RWPE1 (cell line): ENCODE results near the gene ANO9.
"Not testable (repeated sequence)": the region's sequence is repeated elsewhere in the genome, so short reads cannot be mapped to it uniquely, and the experiment has no call there.

Experiments
- CTCF ChIA-PET: fragments of 350-600 bp; sonication (Branson Sonifier 250); formaldehyde crosslinking; extraction: SDS; loops from one replicate; lab custom pipeline; 2021; lab: Yijun Ruan, JAX
- POLR2A ChIA-PET: fragments of 400-600 bp; formaldehyde crosslinking; extraction: SDS; loops from one replicate; lab custom pipeline; 2020; ENCODE audit warnings: antibody characterized with exemption; ENCODE audit not compliant: low non-redundant PET; lab: Yijun Ruan, JAX
- DNase-seq: peaks from one replicate; pipeline ENCODE4 v3.0.0; 2012; ENCODE audit warnings: low spot score
- H3K27ac ChIP-seq: fragments of 450-650 bp; 2 replicates; pipeline ENCODE4 v1.5.1; 2017
- TF ChIP-seq, protein P1 (sequence below): fragments of 450-650 bp; conservative IDR thresholded peaks from 2 replicates; pipeline ENCODE4 v1.5.1; 2017; ENCODE audit warnings: low read depth, mild to moderate bottlenecking

ANO9 gene

DNA sequence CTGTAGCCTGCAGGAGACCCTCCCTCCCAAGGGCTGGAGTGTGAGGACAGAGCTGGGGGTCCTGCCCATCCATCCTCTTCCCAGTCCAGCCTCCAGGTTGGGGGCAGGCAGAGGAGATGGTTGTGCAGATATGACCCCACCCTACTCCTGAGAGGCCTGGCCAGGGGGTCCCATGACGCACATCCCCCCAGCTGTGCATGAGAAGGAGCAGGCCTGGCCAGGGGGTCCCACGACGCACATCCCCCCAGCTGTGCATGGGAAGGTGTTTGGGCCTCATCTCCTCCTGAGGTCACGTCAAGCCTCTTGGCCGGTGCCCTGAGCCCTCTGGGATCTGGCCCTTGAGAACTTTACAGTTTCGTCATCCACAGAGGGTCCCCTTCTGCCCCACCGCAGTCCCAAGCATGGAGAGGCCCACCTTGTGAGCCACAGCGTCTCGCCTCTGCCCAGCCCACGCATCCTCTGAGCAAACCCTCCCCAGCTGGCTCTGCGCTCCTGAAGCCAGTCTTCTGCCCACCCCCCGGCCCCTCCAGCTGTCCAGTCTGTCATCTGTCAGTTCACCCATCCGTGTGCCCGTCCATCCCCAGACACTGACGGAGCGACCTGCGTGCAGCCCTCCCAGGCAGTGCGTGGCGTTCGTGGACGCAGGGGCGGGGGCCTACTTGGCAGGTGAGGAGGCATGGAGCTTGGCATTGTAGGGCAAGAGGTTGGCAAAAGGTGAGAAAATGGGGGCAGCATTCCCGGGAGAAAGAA, 2.3 kb downstream of the ANO9 start:
- DNase-seq: no peak
- CTCF ChIA-PET: interaction anchor here (0.6 to 2.7 kb wide), 6 partner anchors 9 to 79 kb away, joined by 3 to 18 read pairs (median 4); partner anchors contain the start of gene PTDSS2
- TF ChIP-seq, protein P1, sequence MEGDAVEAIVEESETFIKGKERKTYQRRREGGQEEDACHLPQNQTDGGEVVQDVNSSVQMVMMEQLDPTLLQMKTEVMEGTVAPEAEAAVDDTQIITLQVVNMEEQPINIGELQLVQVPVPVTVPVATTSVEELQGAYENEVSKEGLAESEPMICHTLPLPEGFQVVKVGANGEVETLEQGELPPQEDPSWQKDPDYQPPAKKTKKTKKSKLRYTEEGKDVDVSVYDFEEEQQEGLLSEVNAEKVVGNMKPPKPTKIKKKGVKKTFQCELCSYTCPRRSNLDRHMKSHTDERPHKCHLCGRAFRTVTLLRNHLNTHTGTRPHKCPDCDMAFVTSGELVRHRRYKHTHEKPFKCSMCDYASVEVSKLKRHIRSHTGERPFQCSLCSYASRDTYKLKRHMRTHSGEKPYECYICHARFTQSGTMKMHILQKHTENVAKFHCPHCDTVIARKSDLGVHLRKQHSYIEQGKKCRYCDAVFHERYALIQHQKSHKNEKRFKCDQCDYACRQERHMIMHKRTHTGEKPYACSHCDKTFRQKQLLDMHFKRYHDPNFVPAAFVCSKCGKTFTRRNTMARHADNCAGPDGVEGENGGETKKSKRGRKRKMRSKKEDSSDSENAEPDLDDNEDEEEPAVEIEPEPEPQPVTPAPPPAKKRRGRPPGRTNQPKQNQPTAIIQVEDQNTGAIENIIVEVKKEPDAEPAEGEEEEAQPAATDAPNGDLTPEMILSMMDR: no peak
- POLR2A ChIA-PET: no interaction called here
- no peak overlapping the region; the same call in 1 of the 2 replicates for H3K27ac ChIP-seq

DNA sequence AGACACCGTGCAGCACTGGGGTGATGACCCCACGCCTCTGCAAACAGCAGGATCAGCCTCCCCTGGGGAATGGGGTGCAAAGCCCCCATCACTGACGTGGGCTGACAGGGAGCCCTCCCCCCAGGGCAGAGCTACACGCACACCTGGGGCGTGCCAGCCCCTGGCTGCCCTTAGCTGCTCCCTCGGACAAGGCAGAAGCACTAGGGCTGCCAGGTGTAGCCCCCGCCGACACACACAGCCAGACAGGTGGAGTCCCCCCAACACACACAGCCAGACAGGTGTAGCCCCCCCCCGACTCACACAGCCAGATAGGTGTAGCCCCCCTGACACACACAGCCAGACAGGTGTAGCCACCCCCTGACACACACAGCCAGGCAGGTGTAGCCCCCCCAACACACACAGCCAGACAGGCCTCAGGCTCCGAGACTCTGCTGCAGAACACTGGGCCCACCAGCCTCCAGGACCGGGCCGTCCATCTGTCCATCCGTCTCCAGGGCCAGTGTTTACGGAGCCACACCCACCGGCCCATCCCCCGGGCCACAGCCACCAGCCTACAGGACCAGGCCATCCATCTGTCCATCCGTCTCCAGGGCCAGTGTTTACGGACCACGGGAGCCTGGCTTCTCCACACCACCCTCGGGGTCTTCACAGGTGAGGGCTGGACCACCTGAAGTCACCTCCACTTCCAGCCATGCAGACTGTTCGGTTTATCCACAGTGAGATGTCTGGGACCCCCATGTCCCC, 3.5 kb downstream of the ANO9 start:
- TF ChIP-seq, protein P1: no peak
- ChIA-PET CTCF (interaction anchor here (2.7 kb wide), 1 partner anchor 10 kb away, joined by 18 read pairs; no protein-coding TSS in a partner anchor), POLR2A (no interaction called here)
- H3K27ac ChIP-seq: no peak overlapping the region; the same call in 1 of the 2 replicates
- DNase-seq: no peak

DNA sequence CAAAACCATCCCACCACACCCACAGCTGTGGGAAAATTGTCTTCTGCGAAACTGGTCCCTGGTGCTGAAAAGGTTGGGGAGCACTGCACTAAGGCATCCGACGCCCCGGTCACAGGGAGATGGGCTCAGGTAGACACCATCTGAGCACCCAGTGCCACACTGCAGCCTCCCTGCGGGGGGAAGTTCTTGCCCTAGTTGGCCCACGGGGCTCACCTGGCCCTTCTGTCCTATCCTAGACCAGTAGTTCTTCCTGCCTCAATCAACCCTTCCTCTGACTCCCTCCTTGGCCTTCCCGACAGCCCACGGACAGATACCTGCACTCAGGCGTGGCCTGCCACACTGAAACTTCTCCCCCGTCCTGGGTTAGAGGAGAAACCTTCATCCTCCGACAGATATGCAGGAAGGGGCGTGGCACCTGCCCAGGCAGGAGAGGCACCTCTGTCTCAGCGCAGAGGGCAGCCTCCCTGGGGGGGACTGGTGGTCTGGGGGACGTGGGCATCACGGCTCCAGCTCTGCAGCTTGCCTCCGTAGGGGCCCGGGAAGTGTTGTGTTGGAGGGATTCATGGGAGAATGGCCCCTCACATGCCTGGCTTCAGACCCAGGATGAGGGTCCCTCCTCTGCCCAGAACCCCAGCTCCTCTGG, 4.5 kb downstream of the ANO9 start:
- TF ChIP-seq, protein P1: no peak
- ChIA-PET CTCF (no interaction called here), POLR2A (no interaction called here)
- H3K27ac ChIP-seq: no peak overlapping the region
- no peak for DNase-seq

DNA sequence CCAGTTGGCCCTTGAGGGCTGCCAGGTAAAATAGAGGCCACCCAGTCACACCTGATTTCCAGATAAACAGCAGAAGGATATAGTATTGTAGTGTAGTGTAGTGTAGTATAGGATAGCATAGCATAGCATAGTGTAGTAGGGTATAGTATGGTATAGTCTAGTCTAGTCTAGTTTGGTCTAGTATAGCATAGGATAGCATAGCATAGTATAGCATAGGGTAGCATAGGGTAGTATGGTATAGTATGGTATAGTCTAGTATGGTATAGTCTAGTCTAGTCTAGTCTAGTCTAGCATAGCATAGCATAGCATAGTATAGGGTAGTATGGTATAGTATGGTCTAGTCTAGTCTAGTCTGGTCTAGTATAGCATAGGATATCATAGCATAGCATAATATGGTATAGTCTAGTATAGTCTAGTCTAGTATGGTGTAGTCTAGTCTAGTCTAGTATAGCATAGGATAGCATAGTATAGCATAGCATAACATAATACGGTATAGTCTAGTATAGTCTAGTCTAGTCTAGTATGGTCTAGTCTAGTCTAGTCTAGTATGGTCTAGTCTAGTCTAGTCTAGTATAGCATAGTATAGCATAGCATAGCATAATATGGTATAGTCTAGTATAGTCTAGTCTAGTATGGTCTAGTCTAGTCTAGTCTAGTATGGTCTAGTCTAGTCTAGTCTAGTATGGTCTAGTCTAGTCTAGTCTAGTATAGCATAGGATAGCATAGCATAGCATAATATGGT, 6.6 kb downstream of the ANO9 start:
- H3K27ac ChIP-seq, CTCF ChIA-PET, DNase-seq, POLR2A ChIA-PET: not testable (repeated sequence)

DNA sequence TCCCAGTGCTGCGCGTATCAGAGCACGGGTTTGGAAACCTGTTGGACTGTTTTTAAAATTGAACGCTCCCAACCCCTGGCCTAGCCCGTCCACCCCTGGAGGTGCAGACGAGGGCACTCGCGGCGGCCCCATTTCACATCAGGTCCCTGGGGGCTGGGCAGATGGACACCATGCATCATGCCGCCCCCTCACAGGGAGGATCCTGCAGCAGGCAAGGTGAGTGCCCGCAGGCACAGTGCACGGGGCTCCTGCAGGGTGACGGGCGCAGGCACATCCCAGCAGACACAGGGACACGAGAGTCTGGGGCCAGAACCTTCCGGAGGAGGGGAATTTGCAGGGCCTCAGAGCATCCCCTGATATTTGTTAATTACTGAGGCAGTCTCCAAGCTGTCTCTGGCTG, 7.3 kb downstream of the ANO9 start:
- TF ChIP-seq, protein P1: no peak
- H3K27ac ChIP-seq: no peak overlapping the region
- ChIA-PET POLR2A (no interaction called here), CTCF (no interaction called here)
- no peak for DNase-seq

DNA sequence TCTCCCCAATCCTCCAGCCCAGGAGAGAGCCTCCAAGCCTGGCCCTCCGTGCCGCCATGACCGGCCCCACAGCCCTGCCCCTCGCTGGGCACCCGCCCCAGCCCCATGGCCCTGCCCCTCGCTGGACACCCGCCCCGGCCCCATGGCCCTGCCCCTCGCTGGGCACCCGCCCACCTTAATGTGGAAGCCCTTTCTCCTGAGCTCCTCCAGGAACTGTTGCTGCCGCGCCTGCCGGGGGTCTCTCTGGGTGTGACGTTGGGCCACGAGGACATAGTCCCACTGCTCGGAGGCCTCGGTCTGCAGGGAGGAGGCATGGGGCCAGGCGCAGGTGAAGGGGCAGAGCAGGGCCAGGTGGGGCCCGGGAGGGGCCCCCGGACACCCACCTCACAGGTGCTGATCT, 8.2 kb downstream of the ANO9 start:
- no peak for DNase-seq
- no peak overlapping the region for H3K27ac ChIP-seq
- TF ChIP-seq, protein P1: no peak
- CTCF ChIA-PET: interaction anchor here (1.1 kb wide), 1 partner anchor 14 kb away, joined by 3 read pairs; no protein-coding TSS in a partner anchor
- POLR2A ChIA-PET: no interaction called here
